Panc1 (cell line): ENCODE data around the gene UBE2G1. TPM values are rescaled to one million over a fixed set of nuclear protein-coding genes. Genes with fewer than 3 reads are reported as not detected.

Experiments
- ATAC-seq: fragments of 200-7000 bp; cut with Tn5 transposase; 2 replicates; pipeline ENCODE4 v1.9.1; 2020; ENCODE audit warnings: mild to moderate bottlenecking, moderate library complexity
- BruUV-seq: library from RNA; stranded (reverse); fragments of 400-500 nt; replicated peaks from 2 replicates; lab custom pipeline; 2021; lab: Mats Ljungman, UMichigan
- CTCF ChIA-PET: fragments of 300-600 bp; sonication (Branson Sonifier 250); formaldehyde crosslinking; loops from one replicate; lab custom pipeline; 2022; ENCODE audit warnings: antibody characterized with exemption; lab: Charles Lee
- POLR2A ChIA-PET: fragments of 300-600 bp; sonication (Branson Sonifier 250); formaldehyde crosslinking; loops from one replicate; lab custom pipeline; 2022; ENCODE audit warnings: antibody characterized with exemption; lab: Charles Lee
- DNase-seq: peaks from one replicate; pipeline ENCODE4 v3.0.0-alpha.2; 2010; ENCODE audit warnings: low read depth, low spot score
- H3K27ac ChIP-seq: 2 replicates; pipeline ENCODE4 v1.5.1; 2011; ENCODE audit warnings: mild to moderate bottlenecking, low read length, inconsistent platforms
- H3K27me3 ChIP-seq: fragments of 200-500 bp; sonication (Bioruptor generic); 2 replicates; pipeline ENCODE4 v1.6.0; 2014; ENCODE audit warnings: low read length, inconsistent platforms; ENCODE audit not compliant: control insufficient read depth, insufficient read depth
- H3K36me3 ChIP-seq: fragments of 200-500 bp; sonication (Bioruptor generic); 2 replicates; pipeline ENCODE4 v1.5.1; 2014; ENCODE audit warnings: inconsistent platforms, mild to moderate bottlenecking, low read length, moderate library complexity; ENCODE audit not compliant: control insufficient read depth, insufficient read depth
- H3K4me1 ChIP-seq: 2 replicates; pipeline ENCODE4 v1.5.1; 2011; ENCODE audit warnings: inconsistent platforms, mild to moderate bottlenecking, low read length, moderate library complexity; ENCODE audit not compliant: control insufficient read depth, insufficient read depth
- H3K4me3 ChIP-seq, 2 experiments: 2 replicates each; pipeline ENCODE4 v1.5.1; 2011 to 2012; ENCODE audit warnings: low read depth in 2 of 2, low read length in 2 of 2, mild to moderate bottlenecking in 2 of 2, inconsistent platforms in 1 of 2, moderate library complexity in 1 of 2
- H3K9me3 ChIP-seq: fragments of 200-500 bp; sonication (Bioruptor generic); 2 replicates; pipeline ENCODE4 v1.5.1; 2014; ENCODE audit warnings: low read depth, mild to moderate bottlenecking, inconsistent platforms, low read length, moderate library complexity; ENCODE audit not compliant: control insufficient read depth, insufficient read depth
- POLR2AphosphoS5 ChIP-seq: IDR thresholded peaks from 2 replicates; pipeline ENCODE4 v1.6.1; 2012; ENCODE audit warnings: mild to moderate bottlenecking, low read depth, low read length, moderate library complexity
- TCF7L2 ChIP-seq: IDR thresholded peaks from 2 replicates; pipeline ENCODE4 v1.6.1; 2011; ENCODE audit warnings: mild to moderate bottlenecking, low read depth, low read length, inconsistent platforms
- in situ Hi-C: cut with HindIII; loops from 2 replicates; pipeline ENCODE4 v1.10.0; 2016; ENCODE audit warnings: low sequenced_read_pairs, low pct_unique_long_range_greater_than_20kb
- intact Hi-C: fragments of 100-400 bp; cut with micrococcal nuclease; formaldehyde crosslinking; loops from one replicate; pipeline ENCODE4 v1.10.0; 2022; ENCODE audit not compliant: unreplicated experiment
- total RNA-seq: library from RNA; stranded (reverse); gene quantifications from one replicate; pipeline ENCODE4 v1.2.1, GENCODE V29; 2021; ENCODE audit not compliant: unreplicated experiment
- TF ChIP-seq, protein P1 (sequence below), 2 experiments: IDR thresholded peaks; 2 replicates each; pipeline ENCODE4 v1.6.1; 2011 to 2012; ENCODE audit warnings: low read depth in 2 of 2, control low read depth in 1 of 2, low read length in 1 of 2, mild to moderate bottlenecking in 1 of 2, moderate library complexity in 1 of 2; ENCODE audit not compliant: insufficient read depth in 1 of 2
- TF ChIP-seq, protein P2 (sequence below): fragments of 450-650 bp; IDR thresholded peaks from 2 replicates; pipeline ENCODE4 v1.5.1; 2017; ENCODE audit warnings: mild to moderate bottlenecking

UBE2G1 gene
- total RNA-seq, 1 experiment from 2014 or later: 119 TPM

GRCh38 chr17:4318186-4318585 lies 48.3 kb downstream of the UBE2G1 start:
- POLR2A ChIA-PET: no interaction called here

DNA sequence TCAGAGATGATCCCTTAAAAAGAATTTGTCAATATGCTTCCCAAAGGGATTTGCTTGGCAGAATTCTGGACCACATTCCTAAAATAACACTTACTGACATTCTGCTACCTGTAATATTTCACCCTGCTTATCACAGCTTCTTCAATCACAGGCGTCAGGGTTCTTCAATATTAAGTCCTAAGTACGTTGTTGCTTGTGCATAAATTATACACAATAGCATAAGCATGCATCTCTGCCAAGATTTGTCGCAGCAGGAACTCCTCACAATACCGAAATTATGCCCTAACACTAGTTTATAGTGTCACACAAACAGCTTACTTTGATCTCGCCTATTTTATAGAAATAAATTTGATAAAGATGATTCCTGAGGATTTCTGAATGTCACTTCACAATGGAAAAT lies 48.9 kb downstream of the UBE2G1 start:
- Histone ChIP-seq H3K27ac (no peak overlapping the region), H3K27me3 (no peaks in the 10 kb centered on the region), H3K36me3 (no peaks in the 10 kb centered on the region), H3K4me3 (no peak overlapping the region), H3K9me3 (no peaks in the 10 kb centered on the region), H3K4me1 (peaks cover 30% of the 10 kb centered on the region)
- no TSS peak for BruUV-seq
- ChIA-PET CTCF (no interaction called here), POLR2A (no interaction called here)
- ATAC-seq (no peak), DNase-seq (no peak)
- TF ChIP-seq, protein P1, sequence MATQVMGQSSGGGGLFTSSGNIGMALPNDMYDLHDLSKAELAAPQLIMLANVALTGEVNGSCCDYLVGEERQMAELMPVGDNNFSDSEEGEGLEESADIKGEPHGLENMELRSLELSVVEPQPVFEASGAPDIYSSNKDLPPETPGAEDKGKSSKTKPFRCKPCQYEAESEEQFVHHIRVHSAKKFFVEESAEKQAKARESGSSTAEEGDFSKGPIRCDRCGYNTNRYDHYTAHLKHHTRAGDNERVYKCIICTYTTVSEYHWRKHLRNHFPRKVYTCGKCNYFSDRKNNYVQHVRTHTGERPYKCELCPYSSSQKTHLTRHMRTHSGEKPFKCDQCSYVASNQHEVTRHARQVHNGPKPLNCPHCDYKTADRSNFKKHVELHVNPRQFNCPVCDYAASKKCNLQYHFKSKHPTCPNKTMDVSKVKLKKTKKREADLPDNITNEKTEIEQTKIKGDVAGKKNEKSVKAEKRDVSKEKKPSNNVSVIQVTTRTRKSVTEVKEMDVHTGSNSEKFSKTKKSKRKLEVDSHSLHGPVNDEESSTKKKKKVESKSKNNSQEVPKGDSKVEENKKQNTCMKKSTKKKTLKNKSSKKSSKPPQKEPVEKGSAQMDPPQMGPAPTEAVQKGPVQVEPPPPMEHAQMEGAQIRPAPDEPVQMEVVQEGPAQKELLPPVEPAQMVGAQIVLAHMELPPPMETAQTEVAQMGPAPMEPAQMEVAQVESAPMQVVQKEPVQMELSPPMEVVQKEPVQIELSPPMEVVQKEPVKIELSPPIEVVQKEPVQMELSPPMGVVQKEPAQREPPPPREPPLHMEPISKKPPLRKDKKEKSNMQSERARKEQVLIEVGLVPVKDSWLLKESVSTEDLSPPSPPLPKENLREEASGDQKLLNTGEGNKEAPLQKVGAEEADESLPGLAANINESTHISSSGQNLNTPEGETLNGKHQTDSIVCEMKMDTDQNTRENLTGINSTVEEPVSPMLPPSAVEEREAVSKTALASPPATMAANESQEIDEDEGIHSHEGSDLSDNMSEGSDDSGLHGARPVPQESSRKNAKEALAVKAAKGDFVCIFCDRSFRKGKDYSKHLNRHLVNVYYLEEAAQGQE (IDR thresholded peaks at IDR 0.05; ENCODE audit: insufficient read depth in 1 of 2, low read depth in 2 of 2, low read length in 1 of 2): no peak
- no peak for TF ChIP-seq TCF7L2
- TF ChIP-seq, protein P2, sequence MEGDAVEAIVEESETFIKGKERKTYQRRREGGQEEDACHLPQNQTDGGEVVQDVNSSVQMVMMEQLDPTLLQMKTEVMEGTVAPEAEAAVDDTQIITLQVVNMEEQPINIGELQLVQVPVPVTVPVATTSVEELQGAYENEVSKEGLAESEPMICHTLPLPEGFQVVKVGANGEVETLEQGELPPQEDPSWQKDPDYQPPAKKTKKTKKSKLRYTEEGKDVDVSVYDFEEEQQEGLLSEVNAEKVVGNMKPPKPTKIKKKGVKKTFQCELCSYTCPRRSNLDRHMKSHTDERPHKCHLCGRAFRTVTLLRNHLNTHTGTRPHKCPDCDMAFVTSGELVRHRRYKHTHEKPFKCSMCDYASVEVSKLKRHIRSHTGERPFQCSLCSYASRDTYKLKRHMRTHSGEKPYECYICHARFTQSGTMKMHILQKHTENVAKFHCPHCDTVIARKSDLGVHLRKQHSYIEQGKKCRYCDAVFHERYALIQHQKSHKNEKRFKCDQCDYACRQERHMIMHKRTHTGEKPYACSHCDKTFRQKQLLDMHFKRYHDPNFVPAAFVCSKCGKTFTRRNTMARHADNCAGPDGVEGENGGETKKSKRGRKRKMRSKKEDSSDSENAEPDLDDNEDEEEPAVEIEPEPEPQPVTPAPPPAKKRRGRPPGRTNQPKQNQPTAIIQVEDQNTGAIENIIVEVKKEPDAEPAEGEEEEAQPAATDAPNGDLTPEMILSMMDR: no peak
- intact Hi-C loops: no loop called here
- in situ Hi-C loops: no loop called here

More at GRCh38 chr17:4318186-4318585, 48.3 kb downstream of the UBE2G1 start:
- Histone ChIP-seq H3K36me3 (no peaks in the 10 kb centered on the region), H3K4me3 (no peak overlapping the region), H3K9me3 (no peaks in the 10 kb centered on the region), H3K4me1 (peaks cover 24% of the 10 kb centered on the region), H3K27ac (no peak overlapping the region), H3K27me3 (no peaks in the 10 kb centered on the region)
- CTCF ChIA-PET: no interaction called here
- DNase-seq: no peak
- no peak for TF ChIP-seq POLR2AphosphoS5
- ATAC-seq: no peak
- intact Hi-C loops: no loop called here
- BruUV-seq: no TSS peak
- in situ Hi-C loops: no loop called here

- DNase-seq (no peak), ATAC-seq (no peak)
- CTCF ChIA-PET: interaction anchor here (0.6 kb wide), 1 partner anchor 102 kb away, joined by 8 read pairs; no protein-coding TSS in a partner anchor
- Histone ChIP-seq H3K4me3 (no peak overlapping the region), H3K9me3 (no peaks in the 10 kb centered on the region), H3K27me3 (no peaks in the 10 kb centered on the region), H3K36me3 (no peaks in the 10 kb centered on the region), H3K27ac (no peak overlapping the region), H3K4me1 (peaks cover 31% of the 10 kb centered on the region)
- in situ Hi-C loops: no loop called here
- intact Hi-C loops: no loop called here
- no TSS peak for BruUV-seq
- POLR2A ChIA-PET: no interaction called here
- no peak for TF ChIP-seq TCF7L2
- no peak for TF ChIP-seq POLR2AphosphoS5
- TF ChIP-seq, protein P2: no peak
Observed at GRCh38 chr17:4316648-4317047, 49.8 kb downstream of the UBE2G1 start.
